K562 (cell line): ENCODE measurements around the gene EFHC2. TPM values are rescaled to one million over a fixed set of nuclear protein-coding genes. Genes with fewer than 3 reads are reported as not detected.
A peak's percentile ranks its signal among the peaks of the same experiment; 100 is the strongest.

Experiments used
- GATAD2A ChIP-seq: fragments of 450-650 bp; IDR thresholded peaks from 2 replicates; pipeline ENCODE4 v1.6.1; 2017
- HES1 ChIP-seq: fragments of 450-650 bp; IDR thresholded peaks from 2 replicates; pipeline ENCODE4 v1.6.1; 2016; ENCODE audit warnings: low read depth, mild to moderate bottlenecking, moderate library complexity
- MBD2 ChIP-seq: sonication (generic); IDR thresholded peaks from 2 replicates; pipeline ENCODE4 v1.6.1; 2016; ENCODE audit warnings: low read depth, borderline replicate concordance
- MEF2D ChIP-seq: conservative IDR thresholded peaks from 2 replicates; pipeline ENCODE4 v1.6.1; 2016; ENCODE audit warnings: low read depth, missing genetic modification characterization, missing compliant biosample characterization
- NONO ChIP-seq, 2 experiments: fragments of 200-400 bp in 1 of 2; fragments of 450-650 bp in 1 of 2; formaldehyde crosslinking in 1 of 2; IDR thresholded peaks; 2 replicates each; pipeline ENCODE4 v1.6.1; 2017; ENCODE audit warnings: low read depth in 2 of 2, mild to moderate bottlenecking in 2 of 2, moderate library complexity in 2 of 2, low read length in 1 of 2
- RFX5 ChIP-seq: IDR thresholded peaks from 2 replicates; pipeline ENCODE4 v1.6.1; 2011; ENCODE audit warnings: low read depth, mild to moderate bottlenecking, improper control_type of control experiment, low read length
- SMAD4 ChIP-seq: fragments of 250-450 bp; sonication (Bioruptor Pico); conservative IDR thresholded peaks from 2 replicates; pipeline ENCODE4 v1.8.0; 2021; ENCODE audit warnings: inconsistent platforms, mild to moderate bottlenecking, moderate library complexity
- SRF ChIP-seq, 2 experiments: fragments of 250-450, 450-650 bp in 1 of 2; sonication (Bioruptor Pico) in 1 of 2; sonication (generic) in 1 of 2; formaldehyde crosslinking; IDR thresholded peaks; 2 replicates each; pipeline versions ENCODE4 v1.5.0 to v1.5.1; 2020 to 2022; ENCODE audit warnings: mild to moderate bottlenecking in 1 of 2, missing genetic modification reagents in 1 of 2
- TARDBP ChIP-seq: fragments of 450-650 bp; IDR thresholded peaks from 2 replicates; pipeline ENCODE4 v1.6.1; 2016
- TBL1XR1 ChIP-seq, 2 experiments: IDR thresholded peaks; 2 replicates each; pipeline ENCODE4 v1.6.1; 2012; ENCODE audit warnings: improper control_type of control experiment in 2 of 2, low read length in 2 of 2, mild to moderate bottlenecking in 1 of 2
- TEAD1 ChIP-seq, 2 experiments: fragments of 450-650 bp in 1 of 2; sonication (generic) in 1 of 2; formaldehyde crosslinking; IDR thresholded peaks; 2 replicates each; pipeline versions ENCODE4 v1.4.0 to v1.8.0; 2020 to 2022; ENCODE audit warnings: mild to moderate bottlenecking in 2 of 2, missing genetic modification reagents in 1 of 2
- TRIM24 ChIP-seq, 2 experiments: fragments of 450-650 bp; IDR thresholded peaks; 2 replicates each; pipeline ENCODE4 v1.6.1; 2016
- TSHZ1 ChIP-seq: fragments of 250-450 bp; sonication (Bioruptor Pico); IDR thresholded peaks from 2 replicates; pipeline ENCODE4 v1.4.0; 2020; ENCODE audit warnings: mild to moderate bottlenecking, moderate library complexity
- YY1 ChIP-seq, 3 experiments: IDR thresholded peaks; 2 replicates each; pipeline ENCODE4 v1.6.1; 2011; ENCODE audit warnings: low read length in 2 of 3, mild to moderate bottlenecking in 2 of 3, moderate library complexity in 2 of 3, borderline replicate concordance in 1 of 3, control low read depth in 1 of 3, low read depth in 1 of 3; ENCODE audit not compliant: insufficient read depth in 3 of 3, insufficient replicate concordance in 2 of 3, control insufficient read depth in 1 of 3, insufficient read length in 1 of 3; ENCODE audit errors: extremely low read depth in 1 of 3
- ZBTB9 ChIP-seq: fragments of 450-650 bp; formaldehyde crosslinking; IDR thresholded peaks from 2 replicates; pipeline ENCODE4 v1.4.0; 2020; ENCODE audit warnings: mild to moderate bottlenecking, moderate library complexity
- ZNF175 ChIP-seq: fragments of 200-800 bp; sonication (Bioruptor generic); IDR thresholded peaks from 2 replicates; pipeline ENCODE4 v1.6.1; 2016; ENCODE audit warnings: low read depth, mild to moderate bottlenecking, missing genetic modification characterization, missing compliant biosample characterization
- ZNF253 ChIP-seq: fragments of 250-450 bp; sonication (Bioruptor Pico); conservative IDR thresholded peaks from 2 replicates; pipeline ENCODE4 v1.6.1; 2021; ENCODE audit warnings: mild to moderate bottlenecking
- ZSCAN32 ChIP-seq: fragments of 450-650 bp; formaldehyde crosslinking; IDR thresholded peaks from 2 replicates; pipeline ENCODE4 v1.4.0; 2020; ENCODE audit warnings: mild to moderate bottlenecking, moderate library complexity
- polyA plus RNA-seq, 8 experiments: library from polyadenylated mRNA; depleted of rRNA in 4 of 8; stranded (reverse) in 5 of 8; unstranded in 3 of 8; fragments of >200 nt; fragmentation: Nextera tagmentation in 2 of 8; fragmentation: Illumina TruSeq in 1 of 8; extraction: Ambion mirVana in 2 of 8; extraction: Trizol in 1 of 8; gene quantifications; 2 replicates each; pipeline versions ENCODE4 v1.2.1 to v1.2.3, GENCODE V29; 2011 to 2014; ENCODE audit warnings: inconsistent platforms in 1 of 8, missing spikeins in 1 of 8
- total RNA-seq, 7 experiments: library from RNA; depleted of rRNA in 6 of 7; stranded (reverse); fragments of >200 nt in 6 of 7; fragmentation: Illumina TruSeq in 2 of 7; extraction: Trizol in 2 of 7; gene quantifications; 2 replicates each; pipeline versions ENCODE4 v1.2.1 to v1.2.3, GENCODE V29; 2011 to 2021; ENCODE audit warnings: low replicate concordance in 1 of 7
- TF ChIP-seq, protein P1 (sequence below), 2 experiments: fragments of 250-450 bp in 1 of 2; fragments of 450-650 bp in 1 of 2; sonication (Bioruptor Pico) in 1 of 2; IDR thresholded peaks; 2 replicates each; pipeline versions ENCODE4 v1.6.1 to v1.8.0; 2016 to 2021; ENCODE audit warnings: mild to moderate bottlenecking in 2 of 2, moderate library complexity in 2 of 2, missing compliant biosample characterization in 1 of 2, missing genetic modification characterization in 1 of 2
- TF ChIP-seq, protein P2 (sequence below): fragments of 450-650 bp; conservative IDR thresholded peaks from 2 replicates; pipeline ENCODE4 v1.6.1; 2016; ENCODE audit warnings: missing genetic modification characterization, low read depth, mild to moderate bottlenecking, missing compliant biosample characterization, moderate library complexity

The EFHC2 gene
- total and polyA plus RNA-seq, 9 of the 15 experiments (the other 6 are each of a cell fraction or from before 2014, with no cell fraction given): 1.3 to 8.1 (median 3.0) TPM

GRCh38 chrX:44314259-44314734 lies 29.2 kb downstream of the EFHC2 start (continued):
- TF ChIP-seq TSHZ1 (no peak), ZBTB9 (CRISPR knock-in tag) (0 out of 2 replicates have a peak, but pooled peaks have one; percentile 63), MBD2 (peak; percentile 73; the same call in 1 of the 2 replicates), GATAD2A (peak; percentile 76; the same call in 1 of the 2 replicates), HES1 (peak; percentile 59; the same call in 1 of the 2 replicates), NONO (IDR thresholded peaks at IDR 0.05; ENCODE audit: low read depth in 2 of 2, low read length in 1 of 2) (peak in 1 of 2 experiments; percentile 68; a peak in 1 of 4 replicates), ZSCAN32 (CRISPR knock-in tag) (no peak), ZNF253 (no peak), YY1 (IDR thresholded peaks at IDR 0.05; ENCODE audit: borderline replicate concordance in 1 of 3, control insufficient read depth in 1 of 3, extremely low read depth in 1 of 3, insufficient read depth in 3 of 3, insufficient read length in 1 of 3, insufficient replicate concordance in 2 of 3, low read depth in 1 of 3, low read length in 2 of 3) (peak in 1 of 3 experiments; percentile 48), TEAD1 (CRISPR knock-in tag; IDR thresholded peaks at IDR 0.05) (peak; percentile 98), RFX5 (no peak), SRF (CRISPR knock-in tag; IDR thresholded peaks at IDR 0.05) (peak; percentile 50 to 95; a peak in 3 of 4 replicates), MEF2D (peak; percentile 79), TRIM24 (IDR thresholded peaks at IDR 0.05) (peak; percentile 77 to 88), SMAD4 (CRISPR knock-in tag) (peak; percentile 87), TBL1XR1 (IDR thresholded peaks at IDR 0.05; ENCODE audit: low read length in 2 of 2) (peak; percentile 89 to 92; a peak in 3 of 4 replicates), ZNF175 (peak; percentile 57; the same call in 1 of the 2 replicates), TARDBP (peak; percentile 54; the same call in 1 of the 2 replicates)
- TF ChIP-seq, protein P1, sequence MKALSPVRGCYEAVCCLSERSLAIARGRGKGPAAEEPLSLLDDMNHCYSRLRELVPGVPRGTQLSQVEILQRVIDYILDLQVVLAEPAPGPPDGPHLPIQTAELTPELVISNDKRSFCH (CRISPR knock-in tag; IDR thresholded peaks at IDR 0.05): no peak
- TF ChIP-seq, protein P1 (tag; IDR thresholded peaks at IDR 0.05): peak; percentile 95
- TF ChIP-seq, protein P2, sequence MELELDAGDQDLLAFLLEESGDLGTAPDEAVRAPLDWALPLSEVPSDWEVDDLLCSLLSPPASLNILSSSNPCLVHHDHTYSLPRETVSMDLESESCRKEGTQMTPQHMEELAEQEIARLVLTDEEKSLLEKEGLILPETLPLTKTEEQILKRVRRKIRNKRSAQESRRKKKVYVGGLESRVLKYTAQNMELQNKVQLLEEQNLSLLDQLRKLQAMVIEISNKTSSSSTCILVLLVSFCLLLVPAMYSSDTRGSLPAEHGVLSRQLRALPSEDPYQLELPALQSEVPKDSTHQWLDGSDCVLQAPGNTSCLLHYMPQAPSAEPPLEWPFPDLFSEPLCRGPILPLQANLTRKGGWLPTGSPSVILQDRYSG (tag): no peak
